ENCODE measurements around the gene C16orf92. TPM values are rescaled to one million over a fixed set of nuclear protein-coding genes. Genes with fewer than 3 reads are reported as not detected.

Gene C16orf92
- total and polyA plus RNA-seq, 2 of the 13 experiments (the other 11 are each of a cell fraction or from before 2014, with no cell fraction given) = not detected

GRCh38 chr16:30065943-30066760, 43.2 kb downstream of the C16orf92 start (continued):
- TF ChIP-seq NR2F1 (CRISPR knock-in tag; IDR thresholded peaks at IDR 0.05) (no peak), KMT2B (CRISPR knock-in tag; IDR thresholded peaks at IDR 0.05) (no peak), BCL6 (CRISPR knock-in tag; IDR thresholded peaks at IDR 0.05) (no peak), JUN (CRISPR knock-in tag; IDR thresholded peaks at IDR 0.05) (no peak), E2F5 (CRISPR knock-in tag; conservative IDR thresholded peaks at IDR 0.05) (no peak), SUZ12 (IDR thresholded peaks at IDR 0.05; ENCODE audit: low read depth, low read length) (no peak), HNRNPLL (IDR thresholded peaks at IDR 0.05; ENCODE audit: low read depth, low read length, poor library complexity, severe bottlenecking) (no peak), ZBTB2 (CRISPR knock-in tag; IDR thresholded peaks at IDR 0.05; ENCODE audit: low read depth) (peak; percentile 61; the same call in 1 of the 2 replicates), ZGPAT (CRISPR knock-in tag; IDR thresholded peaks at IDR 0.05) (no peak), ZNF34 (CRISPR knock-in tag; IDR thresholded peaks at IDR 0.05; ENCODE audit: borderline replicate concordance) (no peak)
- TF ChIP-seq, protein P1, sequence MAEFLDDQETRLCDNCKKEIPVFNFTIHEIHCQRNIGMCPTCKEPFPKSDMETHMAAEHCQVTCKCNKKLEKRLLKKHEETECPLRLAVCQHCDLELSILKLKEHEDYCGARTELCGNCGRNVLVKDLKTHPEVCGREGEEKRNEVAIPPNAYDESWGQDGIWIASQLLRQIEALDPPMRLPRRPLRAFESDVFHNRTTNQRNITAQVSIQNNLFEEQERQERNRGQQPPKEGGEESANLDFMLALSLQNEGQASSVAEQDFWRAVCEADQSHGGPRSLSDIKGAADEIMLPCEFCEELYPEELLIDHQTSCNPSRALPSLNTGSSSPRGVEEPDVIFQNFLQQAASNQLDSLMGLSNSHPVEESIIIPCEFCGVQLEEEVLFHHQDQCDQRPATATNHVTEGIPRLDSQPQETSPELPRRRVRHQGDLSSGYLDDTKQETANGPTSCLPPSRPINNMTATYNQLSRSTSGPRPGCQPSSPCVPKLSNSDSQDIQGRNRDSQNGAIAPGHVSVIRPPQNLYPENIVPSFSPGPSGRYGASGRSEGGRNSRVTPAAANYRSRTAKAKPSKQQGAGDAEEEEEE (CRISPR knock-in tag; IDR thresholded peaks at IDR 0.05; ENCODE audit: borderline replicate concordance) = no peak
- TF ChIP-seq, protein P2, sequence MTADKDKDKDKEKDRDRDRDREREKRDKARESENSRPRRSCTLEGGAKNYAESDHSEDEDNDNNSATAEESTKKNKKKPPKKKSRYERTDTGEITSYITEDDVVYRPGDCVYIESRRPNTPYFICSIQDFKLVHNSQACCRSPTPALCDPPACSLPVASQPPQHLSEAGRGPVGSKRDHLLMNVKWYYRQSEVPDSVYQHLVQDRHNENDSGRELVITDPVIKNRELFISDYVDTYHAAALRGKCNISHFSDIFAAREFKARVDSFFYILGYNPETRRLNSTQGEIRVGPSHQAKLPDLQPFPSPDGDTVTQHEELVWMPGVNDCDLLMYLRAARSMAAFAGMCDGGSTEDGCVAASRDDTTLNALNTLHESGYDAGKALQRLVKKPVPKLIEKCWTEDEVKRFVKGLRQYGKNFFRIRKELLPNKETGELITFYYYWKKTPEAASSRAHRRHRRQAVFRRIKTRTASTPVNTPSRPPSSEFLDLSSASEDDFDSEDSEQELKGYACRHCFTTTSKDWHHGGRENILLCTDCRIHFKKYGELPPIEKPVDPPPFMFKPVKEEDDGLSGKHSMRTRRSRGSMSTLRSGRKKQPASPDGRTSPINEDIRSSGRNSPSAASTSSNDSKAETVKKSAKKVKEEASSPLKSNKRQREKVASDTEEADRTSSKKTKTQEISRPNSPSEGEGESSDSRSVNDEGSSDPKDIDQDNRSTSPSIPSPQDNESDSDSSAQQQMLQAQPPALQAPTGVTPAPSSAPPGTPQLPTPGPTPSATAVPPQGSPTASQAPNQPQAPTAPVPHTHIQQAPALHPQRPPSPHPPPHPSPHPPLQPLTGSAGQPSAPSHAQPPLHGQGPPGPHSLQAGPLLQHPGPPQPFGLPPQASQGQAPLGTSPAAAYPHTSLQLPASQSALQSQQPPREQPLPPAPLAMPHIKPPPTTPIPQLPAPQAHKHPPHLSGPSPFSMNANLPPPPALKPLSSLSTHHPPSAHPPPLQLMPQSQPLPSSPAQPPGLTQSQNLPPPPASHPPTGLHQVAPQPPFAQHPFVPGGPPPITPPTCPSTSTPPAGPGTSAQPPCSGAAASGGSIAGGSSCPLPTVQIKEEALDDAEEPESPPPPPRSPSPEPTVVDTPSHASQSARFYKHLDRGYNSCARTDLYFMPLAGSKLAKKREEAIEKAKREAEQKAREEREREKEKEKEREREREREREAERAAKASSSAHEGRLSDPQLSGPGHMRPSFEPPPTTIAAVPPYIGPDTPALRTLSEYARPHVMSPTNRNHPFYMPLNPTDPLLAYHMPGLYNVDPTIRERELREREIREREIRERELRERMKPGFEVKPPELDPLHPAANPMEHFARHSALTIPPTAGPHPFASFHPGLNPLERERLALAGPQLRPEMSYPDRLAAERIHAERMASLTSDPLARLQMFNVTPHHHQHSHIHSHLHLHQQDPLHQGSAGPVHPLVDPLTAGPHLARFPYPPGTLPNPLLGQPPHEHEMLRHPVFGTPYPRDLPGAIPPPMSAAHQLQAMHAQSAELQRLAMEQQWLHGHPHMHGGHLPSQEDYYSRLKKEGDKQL (CRISPR knock-in tag; IDR thresholded peaks at IDR 0.05; ENCODE audit: low read depth) = no peak; the same call in 1 of the 2 replicates
